Measurements from ENCODE around the gene EIF4G1.

- no peak for TF ChIP-seq REST (IDR thresholded peaks at IDR 0.05; ENCODE audit: unreplicated experiment)
- TF ChIP-seq, protein P1, sequence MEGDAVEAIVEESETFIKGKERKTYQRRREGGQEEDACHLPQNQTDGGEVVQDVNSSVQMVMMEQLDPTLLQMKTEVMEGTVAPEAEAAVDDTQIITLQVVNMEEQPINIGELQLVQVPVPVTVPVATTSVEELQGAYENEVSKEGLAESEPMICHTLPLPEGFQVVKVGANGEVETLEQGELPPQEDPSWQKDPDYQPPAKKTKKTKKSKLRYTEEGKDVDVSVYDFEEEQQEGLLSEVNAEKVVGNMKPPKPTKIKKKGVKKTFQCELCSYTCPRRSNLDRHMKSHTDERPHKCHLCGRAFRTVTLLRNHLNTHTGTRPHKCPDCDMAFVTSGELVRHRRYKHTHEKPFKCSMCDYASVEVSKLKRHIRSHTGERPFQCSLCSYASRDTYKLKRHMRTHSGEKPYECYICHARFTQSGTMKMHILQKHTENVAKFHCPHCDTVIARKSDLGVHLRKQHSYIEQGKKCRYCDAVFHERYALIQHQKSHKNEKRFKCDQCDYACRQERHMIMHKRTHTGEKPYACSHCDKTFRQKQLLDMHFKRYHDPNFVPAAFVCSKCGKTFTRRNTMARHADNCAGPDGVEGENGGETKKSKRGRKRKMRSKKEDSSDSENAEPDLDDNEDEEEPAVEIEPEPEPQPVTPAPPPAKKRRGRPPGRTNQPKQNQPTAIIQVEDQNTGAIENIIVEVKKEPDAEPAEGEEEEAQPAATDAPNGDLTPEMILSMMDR (conservative IDR thresholded peaks at IDR 0.05; ENCODE audit: low read depth in 2 of 2) = no peak
These were observed 23.0 kb downstream of the EIF4G1 start, which contains the start of gene FAM131A for GRCh38 chr3:184337399-184337714.
